Spleen (tissue), 11 donors: ENCODE measurements around the gene TENM3. TPM values are rescaled to one million over a fixed set of nuclear protein-coding genes. Genes with fewer than 3 reads are reported as not detected.

Experiments used
- DNase-seq: peaks from one replicate; pipeline ENCODE4 v3.0.0-alpha.2; 2020
- H3K27ac ChIP-seq, 8 donors: fragments of 200-600 bp; sonication (generic) in 7 of 8; 1 replicate in 4 of 8; 2 replicates in 4 of 8; pipeline versions ENCODE4 v1.5.0 to v1.8.0; 2016 to 2021; ENCODE audit warnings: inconsistent platforms in 4 of 8, mild to moderate bottlenecking in 4 of 8, moderate library complexity in 1 of 8
- H3K27me3 ChIP-seq, 7 donors: fragments of 200-600 bp; sonication (generic) in 6 of 7; replicated peaks in 1 of 7; 1 replicate in 4 of 7; 2 replicates in 3 of 7; pipeline versions ENCODE4 v1.5.0 to v1.8.0; 2016 to 2021; ENCODE audit warnings: inconsistent platforms in 3 of 7, mild to moderate bottlenecking in 1 of 7
- H3K36me3 ChIP-seq, 6 donors: fragments of 200-600 bp; sonication (generic) in 5 of 6; 1 replicate in 4 of 6; 2 replicates in 2 of 6; pipeline versions ENCODE4 v1.5.0 to v1.8.0; 2016 to 2021; ENCODE audit warnings: inconsistent platforms in 2 of 6
- H3K4me1 ChIP-seq, 6 donors: fragments of 200-600 bp; sonication (generic) in 5 of 6; 1 replicate in 3 of 6; 2 replicates in 3 of 6; pipeline versions ENCODE4 v1.5.0 to v1.8.0; 2016 to 2021; ENCODE audit warnings: inconsistent platforms in 3 of 6
- H3K4me3 ChIP-seq, 8 donors: fragments of 200-600 bp; sonication (generic) in 7 of 8; 1 replicate in 4 of 8; 2 replicates in 4 of 8; pipeline versions ENCODE4 v1.5.0 to v1.8.0; 2016 to 2021; ENCODE audit warnings: inconsistent platforms in 4 of 8, mild to moderate bottlenecking in 4 of 8, moderate library complexity in 2 of 8
- H3K9me3 ChIP-seq, 8 donors: fragments of 200-600 bp; sonication (generic) in 7 of 8; 1 replicate in 4 of 8; 2 replicates in 4 of 8; pipeline versions ENCODE4 v1.5.0 to v1.8.0; 2016 to 2021; ENCODE audit warnings: inconsistent platforms in 4 of 8
- POLR2A ChIP-seq, 3 donors: fragments of 450-650 bp; IDR thresholded peaks; one replicate each; pipeline ENCODE4 v1.5.1; 2017; ENCODE audit warnings: antibody characterized with exemption in 3 of 3, mild to moderate bottlenecking in 1 of 3
- POLR2AphosphoS5 ChIP-seq, 3 donors: sonication (generic); formaldehyde crosslinking; IDR thresholded peaks; one replicate each; pipeline ENCODE4 v1.5.1; 2017; ENCODE audit warnings: antibody characterized with exemption in 3 of 3
- WGBS, 5 donors: extraction: QIAGEN DNeasy Blood & Tissue Kit in 3 of 5; methylation state at CpG; one replicate each; pipeline versions ENCODE4 v1.1.5 to v1.1.7; 2013 to 2018; 5-methylcytosine and 5-hydroxymethylcytosine counted together
- intact Hi-C: fragments of 100-400 bp; cut with DNase I; formaldehyde crosslinking; loops from one replicate; pipeline ENCODE4 v1.15.0; 2023; ENCODE audit warnings: low total_unique reads
- polyA plus RNA-seq, 3 donors: library from polyadenylated mRNA; stranded (reverse); fragments of 200-250 nt; gene quantifications; one replicate each; pipeline ENCODE4 v1.2.1, GENCODE V29; 2013
- total RNA-seq, 7 donors: library from RNA; depleted of rRNA in 3 of 7; stranded (reverse); fragments of >200 nt in 3 of 7; fragmentation: NEBNext Ultra II Directional in 4 of 7; extraction: Animal tissue kit (Norgen Biotek cat#: 25700) in 4 of 7; gene quantifications; one replicate each; pipeline versions ENCODE4 v1.1.0 to v1.2.1, GENCODE V29; 2016 to 2021
- TF ChIP-seq, protein P1 (sequence below), 11 experiments: fragments of 200-600 bp in 7 of 11; fragments of 450-650 bp in 4 of 11; sonication (generic) in 4 of 11; IDR thresholded peaks in 8 of 11; conservative IDR thresholded peaks in 3 of 11; 1 replicate in 7 of 11; 2 replicates in 4 of 11; pipeline versions ENCODE4 v1.4.0 to v1.8.0; 2016 to 2021; ENCODE audit warnings: antibody characterized with exemption in 11 of 11, inconsistent platforms in 4 of 11, mild to moderate bottlenecking in 1 of 11
- donor health status: healthy with polysubstance abuse.
- donor health status: DM: no; HTN: no; CAD: no; lungs with moderate emphysema.
- donor health status: DM: no; HTN: no; CAD: no.
- donor health status: Bipolar disorder and iron deficiency.
- donor health status: healthy.
- donor health status: DM: no; HTN: no; CAD: no.
- donor health status: DM: yes; HTN: yes; CAD: no.

TENM3 gene
- total and polyA plus RNA-seq, 10 donors: 0.37 to 45.6 (median 17.7) TPM

- no peak overlapping the region for H3K27ac ChIP-seq
- H3K4me3 ChIP-seq: no peak overlapping the region
- TF ChIP-seq, protein P1, sequence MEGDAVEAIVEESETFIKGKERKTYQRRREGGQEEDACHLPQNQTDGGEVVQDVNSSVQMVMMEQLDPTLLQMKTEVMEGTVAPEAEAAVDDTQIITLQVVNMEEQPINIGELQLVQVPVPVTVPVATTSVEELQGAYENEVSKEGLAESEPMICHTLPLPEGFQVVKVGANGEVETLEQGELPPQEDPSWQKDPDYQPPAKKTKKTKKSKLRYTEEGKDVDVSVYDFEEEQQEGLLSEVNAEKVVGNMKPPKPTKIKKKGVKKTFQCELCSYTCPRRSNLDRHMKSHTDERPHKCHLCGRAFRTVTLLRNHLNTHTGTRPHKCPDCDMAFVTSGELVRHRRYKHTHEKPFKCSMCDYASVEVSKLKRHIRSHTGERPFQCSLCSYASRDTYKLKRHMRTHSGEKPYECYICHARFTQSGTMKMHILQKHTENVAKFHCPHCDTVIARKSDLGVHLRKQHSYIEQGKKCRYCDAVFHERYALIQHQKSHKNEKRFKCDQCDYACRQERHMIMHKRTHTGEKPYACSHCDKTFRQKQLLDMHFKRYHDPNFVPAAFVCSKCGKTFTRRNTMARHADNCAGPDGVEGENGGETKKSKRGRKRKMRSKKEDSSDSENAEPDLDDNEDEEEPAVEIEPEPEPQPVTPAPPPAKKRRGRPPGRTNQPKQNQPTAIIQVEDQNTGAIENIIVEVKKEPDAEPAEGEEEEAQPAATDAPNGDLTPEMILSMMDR (IDR thresholded peaks at IDR 0.05 in 8 of 11, conservative IDR thresholded peaks at IDR 0.05 in 3 of 11): no peak
- peaks cover 0 to 19% (median 11%) of the 10 kb centered on the region in 6 donors for H3K4me1 ChIP-seq
- H3K36me3 ChIP-seq: no peaks in the 10 kb centered on the region
- intact Hi-C loops: no loop called here
- DNase-seq: no peak
- H3K9me3 ChIP-seq: no peaks in the 10 kb centered on the region
- H3K27me3 ChIP-seq: no peaks in the 10 kb centered on the region
- 48 to 71% (median 62%) methylated on average over 4 of the region's 4 CpGs for WGBS, 5 donors
Measured at GRCh38 chr4:182496408-182496807, 253.2 kb downstream of the TENM3 start.

GRCh38 chr4:182502064-182502463 is 258.9 kb downstream of the TENM3 start:
- TF ChIP-seq, protein P1 (IDR thresholded peaks at IDR 0.05 in 8 of 11, conservative IDR thresholded peaks at IDR 0.05 in 3 of 11): no peak
- TF ChIP-seq POLR2AphosphoS5 (IDR thresholded peaks at IDR 0.05): no peak
- TF ChIP-seq POLR2A (IDR thresholded peaks at IDR 0.05): no peak
- intact Hi-C loops: no loop called here
- H3K4me1 ChIP-seq: no peaks in the 10 kb centered on the region
- H3K27me3 ChIP-seq: no peaks in the 10 kb centered on the region
- H3K27ac ChIP-seq: no peak overlapping the region
- H3K36me3 ChIP-seq: no peaks in the 10 kb centered on the region
- no peak overlapping the region for H3K4me3 ChIP-seq
- no peak for DNase-seq
- no peaks in the 10 kb centered on the region for H3K9me3 ChIP-seq
- WGBS, 5 donors: 79 to 87% (median 83%) methylated on average over 5 of the region's 5 CpGs

GRCh38 chr4:182504463-182504862 is 261.3 kb downstream of the TENM3 start:
- Histone ChIP-seq H3K9me3 (no peaks in the 10 kb centered on the region), H3K27ac (no peak overlapping the region), H3K4me3 (no peak overlapping the region), H3K4me1 (no peaks in the 10 kb centered on the region), H3K36me3 (no peaks in the 10 kb centered on the region), H3K27me3 (no peaks in the 10 kb centered on the region)
- WGBS, 5 donors: 88 to 95% (median 92%) methylated on average over 5 of the region's 5 CpGs
- intact Hi-C loops: no loop called here
- TF ChIP-seq, protein P1 (IDR thresholded peaks at IDR 0.05 in 8 of 11, conservative IDR thresholded peaks at IDR 0.05 in 3 of 11): no peak
- no peak for TF ChIP-seq POLR2AphosphoS5 (IDR thresholded peaks at IDR 0.05)
- TF ChIP-seq POLR2A (IDR thresholded peaks at IDR 0.05): no peak
- no peak for DNase-seq

DNA sequence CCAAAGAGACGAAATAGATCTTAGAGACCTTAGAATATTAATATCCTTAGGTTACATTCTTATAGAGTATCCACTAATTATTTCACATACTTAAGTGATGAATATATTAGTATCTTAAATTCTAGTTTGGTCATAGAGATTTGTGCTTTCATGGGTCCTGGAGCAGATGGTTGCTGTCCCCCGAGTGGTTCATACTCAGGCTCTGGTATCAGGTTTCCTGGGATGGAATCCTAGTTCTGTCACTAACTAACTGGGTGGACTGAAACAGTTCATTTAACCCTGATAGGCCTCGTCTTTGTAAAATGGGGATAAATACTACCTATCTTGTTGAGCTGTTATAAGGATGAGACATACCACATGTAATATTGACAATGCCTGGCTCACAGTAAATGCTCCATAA is 264.6 kb downstream of the TENM3 start:
- Histone ChIP-seq H3K27ac (no peak overlapping the region), H3K36me3 (no peaks in the 10 kb centered on the region), H3K4me1 (no peaks in the 10 kb centered on the region), H3K27me3 (no peaks in the 10 kb centered on the region), H3K9me3 (no peaks in the 10 kb centered on the region), H3K4me3 (no peak overlapping the region)
- 59 to 81% (median 69%) methylated on average over 3 of the region's 3 CpGs for WGBS, 5 donors
- DNase-seq: no peak
- TF ChIP-seq, protein P1 (IDR thresholded peaks at IDR 0.05 in 8 of 11, conservative IDR thresholded peaks at IDR 0.05 in 3 of 11): no peak
- no peak for TF ChIP-seq POLR2A (IDR thresholded peaks at IDR 0.05)
- TF ChIP-seq POLR2AphosphoS5 (IDR thresholded peaks at IDR 0.05): no peak
- intact Hi-C loops: no loop called here
